GM18861 (cell line): Measurements from ENCODE around the gene VPS29.

ENCODE experiments used
- ATAC-seq: cut with Tn5 transposase; IDR thresholded peaks from one replicate; pipeline ENCODE4 v1.9.1; 2021; ENCODE audit not compliant: unreplicated experiment

VPS29 gene

DNA sequence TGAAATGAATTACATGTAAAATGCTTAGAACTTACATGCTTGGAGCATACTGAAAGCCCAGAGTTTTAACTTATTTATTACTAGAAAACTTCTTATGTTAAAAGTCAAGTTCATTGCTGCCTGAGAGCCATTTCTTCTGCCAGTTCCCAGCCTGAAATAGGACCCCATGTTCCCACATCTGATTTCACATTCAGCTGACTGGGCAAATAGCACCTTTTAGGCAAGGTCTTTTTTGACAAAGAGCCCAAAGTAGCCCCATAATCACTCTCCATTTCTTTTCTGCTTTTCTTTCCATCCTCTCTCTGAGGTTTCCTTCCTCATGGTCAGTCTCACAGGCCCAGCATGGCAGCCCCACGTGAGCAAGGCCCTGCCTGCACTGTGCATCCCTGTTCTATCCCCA is 50.6 kb downstream of the VPS29 start:
- ATAC-seq = no peak

DNA sequence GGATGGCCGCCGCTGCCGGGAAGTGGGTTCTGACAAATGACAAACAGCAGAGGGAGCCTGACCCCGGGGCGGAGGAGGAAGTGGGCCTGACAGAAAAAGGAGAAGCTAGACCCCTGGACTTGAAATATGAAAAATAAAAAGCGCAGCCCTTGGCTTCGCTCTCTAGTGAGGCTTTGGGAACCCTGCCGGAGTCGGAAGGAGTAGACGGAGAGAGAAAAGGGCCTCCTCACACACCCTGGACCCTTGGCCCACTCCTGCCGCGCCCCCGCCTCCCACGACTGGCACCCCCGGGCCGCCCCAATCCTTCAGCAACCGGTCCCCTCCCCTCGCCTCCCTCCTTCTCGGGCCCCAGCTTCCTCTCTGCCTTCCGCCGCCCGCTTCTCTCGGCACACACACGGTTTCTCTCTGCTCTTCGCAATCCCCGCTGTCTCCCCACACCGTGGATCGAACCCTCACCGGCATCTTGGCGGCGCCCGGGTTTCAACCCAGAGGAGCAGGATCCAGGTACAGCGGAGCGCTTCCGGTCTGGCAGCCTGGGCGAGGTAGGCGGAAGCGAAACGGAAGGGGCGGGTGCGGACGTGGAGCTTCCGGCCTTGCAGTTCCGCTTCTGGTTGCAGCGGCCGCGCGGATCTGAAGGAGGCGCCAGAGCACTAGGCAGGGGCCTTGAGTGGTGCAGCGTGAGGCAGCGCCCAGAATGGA is 52.0 kb downstream of the VPS29 start, which contains the start of gene ARPC3:
TSS of gene ARPC3 (minus strand) at position 539 of the 699 bp plus-strand sequence. CDS start at position 462, 77 bp downstream.
- peak; percentile 92 for ATAC-seq

DNA sequence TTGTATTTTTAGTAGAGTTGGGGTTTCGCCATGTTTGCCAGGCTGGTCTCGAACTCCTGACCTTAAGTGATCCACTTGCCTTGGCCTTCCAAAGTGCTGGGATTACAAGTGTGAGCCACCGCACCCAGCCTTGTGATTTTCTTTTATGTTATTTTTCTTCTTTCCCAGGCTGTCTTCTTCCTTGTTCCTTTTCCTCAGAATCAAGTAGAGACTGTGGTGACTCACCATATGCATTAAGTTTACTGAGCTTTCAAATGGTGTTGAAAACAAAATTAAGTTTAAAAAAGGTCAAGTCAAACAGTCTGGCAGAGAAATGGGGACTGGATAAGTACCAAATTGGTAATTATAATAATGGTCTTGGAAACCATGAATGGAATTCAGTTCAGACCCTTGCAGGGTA is 57.5 kb downstream of the VPS29 start:
- no peak for ATAC-seq
